Measurements from ENCODE around the gene LIFR. TPM values are rescaled to one million over a fixed set of nuclear protein-coding genes. Genes with fewer than 3 reads are reported as not detected.
A peak's percentile ranks its signal among the peaks of the same experiment; 100 is the strongest.
"Not testable (repeated sequence)": the region's sequence is repeated elsewhere in the genome, so short reads cannot be mapped to it uniquely, and the experiment has no call there.

LIFR gene, protein sequence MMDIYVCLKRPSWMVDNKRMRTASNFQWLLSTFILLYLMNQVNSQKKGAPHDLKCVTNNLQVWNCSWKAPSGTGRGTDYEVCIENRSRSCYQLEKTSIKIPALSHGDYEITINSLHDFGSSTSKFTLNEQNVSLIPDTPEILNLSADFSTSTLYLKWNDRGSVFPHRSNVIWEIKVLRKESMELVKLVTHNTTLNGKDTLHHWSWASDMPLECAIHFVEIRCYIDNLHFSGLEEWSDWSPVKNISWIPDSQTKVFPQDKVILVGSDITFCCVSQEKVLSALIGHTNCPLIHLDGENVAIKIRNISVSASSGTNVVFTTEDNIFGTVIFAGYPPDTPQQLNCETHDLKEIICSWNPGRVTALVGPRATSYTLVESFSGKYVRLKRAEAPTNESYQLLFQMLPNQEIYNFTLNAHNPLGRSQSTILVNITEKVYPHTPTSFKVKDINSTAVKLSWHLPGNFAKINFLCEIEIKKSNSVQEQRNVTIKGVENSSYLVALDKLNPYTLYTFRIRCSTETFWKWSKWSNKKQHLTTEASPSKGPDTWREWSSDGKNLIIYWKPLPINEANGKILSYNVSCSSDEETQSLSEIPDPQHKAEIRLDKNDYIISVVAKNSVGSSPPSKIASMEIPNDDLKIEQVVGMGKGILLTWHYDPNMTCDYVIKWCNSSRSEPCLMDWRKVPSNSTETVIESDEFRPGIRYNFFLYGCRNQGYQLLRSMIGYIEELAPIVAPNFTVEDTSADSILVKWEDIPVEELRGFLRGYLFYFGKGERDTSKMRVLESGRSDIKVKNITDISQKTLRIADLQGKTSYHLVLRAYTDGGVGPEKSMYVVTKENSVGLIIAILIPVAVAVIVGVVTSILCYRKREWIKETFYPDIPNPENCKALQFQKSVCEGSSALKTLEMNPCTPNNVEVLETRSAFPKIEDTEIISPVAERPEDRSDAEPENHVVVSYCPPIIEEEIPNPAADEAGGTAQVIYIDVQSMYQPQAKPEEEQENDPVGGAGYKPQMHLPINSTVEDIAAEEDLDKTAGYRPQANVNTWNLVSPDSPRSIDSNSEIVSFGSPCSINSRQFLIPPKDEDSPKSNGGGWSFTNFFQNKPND
- total RNA-seq (2014; rRNA removed; shearing (Covaris generic)) = 0.12 and 0.98 TPM in 2 replicates

DNA sequence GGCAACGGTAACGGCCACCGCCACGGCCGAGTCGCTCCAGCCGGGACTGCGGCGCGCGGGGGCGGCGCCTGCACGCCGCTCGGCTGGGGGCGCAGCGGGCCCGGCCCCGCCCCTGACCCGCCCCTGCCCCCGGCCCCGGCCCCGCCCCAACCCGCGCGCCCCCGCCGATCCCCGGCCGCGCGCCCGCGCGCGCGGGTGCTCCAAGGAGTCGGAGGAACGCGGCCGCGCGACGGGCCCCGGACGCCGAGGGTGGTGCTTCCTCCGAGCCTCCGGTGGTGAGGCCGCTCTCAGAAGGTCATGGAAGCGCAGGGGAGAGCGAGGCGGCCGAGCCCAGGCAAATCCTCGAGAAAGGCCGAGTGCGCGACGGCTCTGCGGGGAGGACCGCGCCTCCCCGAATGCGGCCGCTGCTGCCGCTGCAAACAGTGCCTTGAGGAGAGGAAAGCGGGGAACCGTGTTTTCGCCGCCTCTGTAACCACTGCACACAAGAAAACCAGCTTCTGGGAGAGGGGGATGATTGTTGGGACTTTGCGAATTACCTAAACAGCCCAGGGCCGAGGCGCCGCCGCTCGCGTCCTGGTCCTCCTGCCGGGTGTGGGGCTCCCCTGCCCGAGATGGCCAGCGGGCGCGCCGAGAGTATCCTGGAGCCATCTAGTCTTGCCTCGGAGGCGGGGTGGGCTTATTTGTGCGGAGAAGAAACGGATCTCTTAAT lies at the start of gene LIFR:
LIFR (minus strand) TSS at position 48 of the 709 bp plus-strand sequence. CDS start 25,999 bp downstream, outside the sequence.
- peak; percentile 77 for DNase-seq (ENCODE audit: low spot score)
- in situ Hi-C loops (cut with HindIII; ENCODE audit: low sequenced_read_pairs) = no loop called here

GRCh38 chr5:38605610-38606009 lies 49.2 kb upstream of the LIFR start:
- DNase-seq (ENCODE audit: low spot score) = no peak
- in situ Hi-C loops (cut with HindIII; ENCODE audit: low sequenced_read_pairs) = no loop called here

DNA sequence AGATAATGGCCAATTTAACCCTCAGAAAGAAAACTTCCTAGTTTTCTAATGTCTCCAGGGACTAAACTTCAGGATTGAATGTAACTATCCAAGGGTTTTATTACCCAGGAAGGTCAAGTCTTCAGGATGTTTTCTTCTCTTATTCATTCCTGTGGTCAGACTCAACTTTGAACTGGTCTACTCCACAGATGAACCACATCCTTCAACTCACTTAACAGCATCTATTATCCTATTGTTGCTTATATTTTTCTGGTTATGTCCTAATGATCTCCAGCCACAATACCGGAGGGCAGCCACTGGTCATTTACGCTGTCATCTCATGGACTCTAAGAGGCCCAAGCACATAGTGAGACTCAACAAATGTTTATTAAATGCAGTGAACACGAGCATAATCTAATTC lies 47.2 kb upstream of the LIFR start:
- DNase-seq (ENCODE audit: low spot score) = no peak
- in situ Hi-C loops (cut with HindIII; ENCODE audit: low sequenced_read_pairs) = no loop called here

DNA sequence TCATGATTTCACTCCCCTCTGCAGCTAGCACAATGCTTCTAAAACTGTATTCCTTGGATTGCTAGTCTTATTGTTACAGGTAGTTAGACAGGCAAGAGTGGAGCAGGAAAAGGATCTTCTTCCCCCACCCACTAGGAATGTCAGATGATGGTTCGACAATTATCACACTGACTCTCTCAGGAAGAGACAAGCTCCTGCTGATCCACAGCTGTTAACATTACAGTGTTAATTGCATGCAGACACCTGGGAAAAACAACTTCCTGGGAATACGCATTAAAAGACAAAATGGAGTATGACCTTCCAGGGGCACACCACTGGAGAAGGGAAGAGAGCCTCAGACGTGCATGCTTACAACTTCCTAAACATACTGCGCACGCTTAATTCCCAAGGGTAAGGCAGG lies 46.2 kb upstream of the LIFR start:
- DNase-seq (ENCODE audit: low spot score) = no peak
- in situ Hi-C loops (cut with HindIII; ENCODE audit: low sequenced_read_pairs) = no loop called here

DNA sequence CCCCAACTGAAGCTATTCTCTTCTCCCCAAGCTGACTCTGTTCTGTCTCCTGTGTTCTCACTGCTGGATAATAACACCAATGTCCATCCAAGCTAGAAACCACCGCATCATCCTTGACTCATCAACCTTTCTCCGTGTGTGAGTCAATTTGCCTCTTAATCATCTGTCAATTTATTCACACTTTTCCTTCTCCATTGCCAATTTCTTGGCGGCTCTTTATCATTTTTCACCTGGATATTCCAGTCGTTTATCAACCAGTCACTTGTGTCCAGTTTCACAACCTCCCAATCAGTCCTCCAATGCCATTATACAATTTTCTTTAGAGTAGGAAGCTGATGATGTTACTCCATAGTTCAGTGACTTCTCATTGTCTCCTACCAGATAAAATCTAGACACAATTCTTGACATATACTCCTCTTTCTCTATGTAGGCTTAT lies 45.4 kb upstream of the LIFR start:
- DNase-seq (ENCODE audit: low spot score) = no peak
- in situ Hi-C loops (cut with HindIII; ENCODE audit: low sequenced_read_pairs) = no loop called here

DNA sequence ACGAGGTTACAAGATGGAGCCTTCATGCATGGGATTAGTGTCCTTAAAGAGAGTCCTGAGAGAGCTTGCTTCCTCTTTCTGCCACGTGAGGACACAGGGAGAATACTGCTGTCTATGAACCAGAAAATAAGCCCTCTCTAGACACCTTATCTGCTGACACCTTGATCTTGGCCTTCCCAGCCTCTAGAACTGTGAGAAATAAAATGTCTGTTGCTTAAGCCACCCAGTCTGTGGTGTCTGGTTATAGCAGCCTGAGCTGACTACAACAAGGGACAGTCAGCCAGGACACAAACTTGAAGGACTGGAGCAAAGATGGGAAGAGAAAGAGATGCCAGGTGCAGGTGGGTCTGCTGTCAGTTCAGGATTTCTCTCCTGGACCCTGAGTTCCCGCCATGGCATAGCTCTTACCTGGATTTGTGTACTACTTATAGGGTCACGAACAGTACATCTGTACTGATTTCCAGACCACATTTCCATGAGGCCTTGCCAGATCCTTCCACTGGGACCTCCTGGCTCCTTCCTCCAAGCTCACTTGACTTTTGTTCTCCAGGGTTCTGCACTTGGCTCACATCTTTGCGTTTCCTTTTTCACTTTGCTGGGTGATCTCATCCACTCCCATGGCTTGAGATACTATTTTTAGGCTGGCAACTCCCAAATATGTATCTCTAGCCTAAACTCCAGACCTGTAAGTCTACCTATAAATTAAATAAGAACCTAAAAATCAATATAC lies 44.9 kb upstream of the LIFR start:
- in situ Hi-C loops (cut with HindIII; ENCODE audit: low sequenced_read_pairs) = no loop called here
- no peak for DNase-seq (ENCODE audit: low spot score)

DNA sequence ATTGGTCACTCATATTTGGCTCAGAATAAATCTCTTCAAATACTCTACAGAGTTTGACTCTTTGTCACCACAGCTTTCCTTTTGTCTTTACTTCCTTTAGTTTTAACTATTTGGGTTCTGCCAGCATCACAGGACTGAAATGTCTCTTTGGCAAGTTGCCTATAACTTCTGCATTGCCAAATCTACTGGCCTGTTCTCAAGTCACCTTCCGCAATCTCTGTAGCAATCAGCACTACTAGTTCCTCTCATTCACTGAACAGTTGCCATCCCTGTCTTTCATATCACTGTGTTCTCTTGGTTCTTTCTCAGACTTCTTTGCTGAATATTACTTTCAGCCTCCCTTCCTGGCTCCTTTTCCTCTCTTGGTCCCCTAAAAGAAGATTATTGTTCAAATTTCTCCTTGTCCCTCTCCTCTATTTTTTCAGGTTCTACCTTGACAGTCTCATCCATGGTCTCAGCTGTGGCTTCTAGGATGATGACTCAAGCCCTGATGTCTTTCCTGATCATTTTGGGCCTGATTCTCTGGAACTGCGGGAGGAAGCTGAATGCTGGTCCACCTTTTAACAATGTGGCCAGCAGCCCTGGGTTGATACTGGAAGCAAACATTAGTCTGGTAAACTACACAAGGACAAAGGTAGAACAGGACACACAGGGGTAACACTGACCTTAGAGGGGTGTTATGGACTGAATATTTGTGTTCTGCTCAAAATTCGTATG lies 44.0 kb upstream of the LIFR start:
- no peak for DNase-seq (ENCODE audit: low spot score)
- in situ Hi-C loops (cut with HindIII; ENCODE audit: low sequenced_read_pairs) = no loop called here

- DNase-seq (ENCODE audit: low spot score); in situ Hi-C loops (cut with HindIII; ENCODE audit: low sequenced_read_pairs): not testable (repeated sequence)
Measured at GRCh38 chr5:38599751-38600150, 43.3 kb upstream of the LIFR start.

DNA sequence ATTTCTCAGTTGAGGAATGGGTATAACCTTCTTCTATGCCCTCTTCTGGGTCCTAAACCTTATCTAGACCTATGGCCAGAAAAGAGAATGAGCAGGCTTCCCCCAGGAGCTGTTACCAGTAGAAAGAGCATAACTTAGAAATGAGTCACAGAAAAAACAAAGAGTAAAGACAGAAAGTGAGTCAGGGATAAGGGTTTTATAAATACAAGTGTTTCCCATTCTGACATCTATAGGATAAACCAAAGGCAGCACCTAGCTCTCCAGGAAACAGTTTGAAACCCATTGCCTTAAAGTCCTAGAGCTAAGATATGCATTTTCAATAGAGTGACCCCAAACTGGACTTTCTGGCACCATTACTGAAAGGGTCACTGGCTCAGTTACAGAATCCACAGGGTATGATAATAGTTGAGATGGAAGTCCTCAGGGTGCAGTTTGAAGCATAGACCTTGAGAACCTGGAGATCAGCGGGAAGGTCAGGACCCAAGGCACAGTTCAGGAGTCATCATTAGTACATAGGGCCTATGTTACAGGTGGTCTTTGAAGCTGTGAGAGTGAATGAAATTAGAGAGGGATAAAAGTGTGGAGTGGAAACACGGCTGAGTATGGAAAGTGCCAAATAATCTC lies 42.7 kb upstream of the LIFR start:
- in situ Hi-C loops (cut with HindIII; ENCODE audit: low sequenced_read_pairs) = no loop called here
- no peak for DNase-seq (ENCODE audit: low spot score)

- in situ Hi-C loops (cut with HindIII; ENCODE audit: low sequenced_read_pairs) = no loop called here
- no peak for DNase-seq (ENCODE audit: low spot score)
Measured at GRCh38 chr5:38598296-38598993, 42.0 kb upstream of the LIFR start.

- in situ Hi-C loops (cut with HindIII; ENCODE audit: low sequenced_read_pairs) = no loop called here
- no peak for DNase-seq (ENCODE audit: low spot score)
Measured at GRCh38 chr5:38596981-38597380, 40.5 kb upstream of the LIFR start.

GRCh38 chr5:38595132-38595745 lies 38.8 kb upstream of the LIFR start:
- in situ Hi-C loops (cut with HindIII; ENCODE audit: low sequenced_read_pairs) = no loop called here
- DNase-seq (ENCODE audit: low spot score) = no peak

DNA sequence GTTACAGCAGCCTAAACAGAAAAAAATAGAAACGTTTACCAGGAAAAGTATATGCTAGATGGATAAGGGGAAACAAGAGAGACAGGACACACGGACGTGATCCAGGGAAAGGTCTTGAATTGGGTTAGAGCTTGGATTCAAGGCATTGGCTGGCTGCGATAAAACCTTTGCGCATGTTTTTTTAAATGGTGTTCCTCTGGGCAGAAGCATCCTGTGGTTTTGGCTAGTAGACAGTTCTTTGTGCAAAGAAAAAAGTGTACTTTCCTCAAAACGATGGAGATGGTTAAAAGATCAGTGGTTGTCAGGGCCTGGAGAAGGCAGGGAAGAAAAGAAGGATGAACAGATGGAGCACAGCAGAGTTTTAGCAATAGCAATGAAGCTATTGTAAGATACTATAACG lies 37.5 kb upstream of the LIFR start:
- DNase-seq (ENCODE audit: low spot score) = no peak
- in situ Hi-C loops (cut with HindIII; ENCODE audit: low sequenced_read_pairs) = no loop called here

DNA sequence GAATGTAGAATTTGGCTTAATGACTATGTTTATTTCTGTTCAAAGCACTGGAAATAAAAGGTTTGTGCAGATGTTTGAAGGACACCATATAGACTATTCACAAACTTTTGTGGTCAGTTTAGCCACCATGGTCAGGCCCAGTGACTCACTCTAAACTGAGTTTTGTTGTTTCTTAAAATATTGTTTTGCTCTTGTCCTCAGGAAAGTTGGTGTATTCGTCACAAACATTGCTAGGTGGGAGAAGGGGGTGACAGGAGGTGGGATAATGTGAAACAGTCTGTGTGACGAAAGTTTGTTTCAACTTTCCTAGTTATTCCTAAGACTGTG lies 35.0 kb upstream of the LIFR start:
- no peak for DNase-seq (ENCODE audit: low spot score)
- in situ Hi-C loops (cut with HindIII; ENCODE audit: low sequenced_read_pairs) = no loop called here

- in situ Hi-C loops (cut with HindIII; ENCODE audit: low sequenced_read_pairs) = no loop called here
Measured at GRCh38 chr5:38590838-38591522, 34.5 kb upstream of the LIFR start.

DNA sequence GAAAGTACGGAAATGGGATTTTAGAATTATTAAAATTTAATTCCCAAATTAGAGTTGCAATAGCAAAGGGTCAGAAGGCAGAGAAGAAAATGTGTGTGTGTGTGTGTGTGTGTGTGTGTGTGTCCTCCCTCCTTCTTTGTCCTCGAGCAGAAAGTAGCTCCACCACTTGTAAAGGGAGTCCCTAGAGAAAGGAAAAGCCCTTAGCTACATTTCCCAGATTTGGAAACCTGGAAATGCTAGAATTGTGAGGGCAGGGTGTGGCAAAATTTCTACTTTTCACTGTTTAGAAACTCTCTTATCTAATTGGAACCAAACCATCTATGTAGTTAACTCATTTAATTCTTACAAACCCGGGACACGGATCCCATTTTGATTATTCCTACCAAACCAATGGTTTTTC lies 33.2 kb upstream of the LIFR start:
- in situ Hi-C loops (cut with HindIII; ENCODE audit: low sequenced_read_pairs) = no loop called here
- DNase-seq (ENCODE audit: low spot score) = no peak

More at GRCh38 chr5:38590838-38591522, 34.5 kb upstream of the LIFR start:
- no peak for DNase-seq (ENCODE audit: low spot score)
